Spinal cord (tissue), 10 donors: Measurements from ENCODE around the gene PRSS21. TPM values are rescaled to one million over a fixed set of nuclear protein-coding genes. Genes with fewer than 3 reads are reported as not detected.

Experiments
- DNase-seq, 6 donors: peaks; one replicate each; pipeline versions ENCODE4 v3.0.0 to v3.0.0-alpha.2; 2013 to 2015; ENCODE audit warnings: low spot score in 6 of 6, low read depth in 4 of 6
- H3K27ac ChIP-seq: one replicate; pipeline ENCODE4 v1.5.1; 2013; ENCODE audit warnings: low read depth, low read length, control low read depth
- H3K27me3 ChIP-seq: one replicate; pipeline ENCODE4 v1.6.1; 2013; ENCODE audit warnings: low read length; ENCODE audit not compliant: control insufficient read depth, insufficient read depth
- H3K36me3 ChIP-seq: one replicate; pipeline ENCODE4 v1.6.1; 2013; ENCODE audit warnings: low read length; ENCODE audit not compliant: control insufficient read depth, insufficient read depth
- H3K4me1 ChIP-seq: one replicate; pipeline ENCODE4 v1.6.1; 2013; ENCODE audit warnings: low read length; ENCODE audit not compliant: control insufficient read depth, insufficient read depth
- H3K4me3 ChIP-seq: one replicate; pipeline ENCODE4 v1.5.1; 2013; ENCODE audit warnings: low read depth, low read length, control low read depth
- H3K9me3 ChIP-seq: one replicate; pipeline ENCODE4 v1.6.1; 2013; ENCODE audit warnings: low read length; ENCODE audit not compliant: control insufficient read depth, insufficient read depth
- WGBS: methylation state at CpG from one replicate; pipeline ENCODE4 v1.1.5; 2013; ENCODE audit warnings: missing lambda C conversion rate; ENCODE audit not compliant: insufficient coverage; 5-methylcytosine and 5-hydroxymethylcytosine counted together
- polyA plus RNA-seq, 2 donors: library from polyadenylated mRNA; unstranded; fragments of 120-200 nt; gene quantifications; one replicate each; pipeline ENCODE4 v1.2.1, GENCODE V29; 2013; ENCODE audit not compliant: insufficient read length in 2 of 2
- total RNA-seq, 2 donors: library from RNA; depleted of rRNA in 1 of 2; stranded (reverse); fragments of 120-200 nt in 1 of 2; fragments of >200 nt in 1 of 2; gene quantifications; one replicate each; pipeline versions ENCODE4 v1.2.3 to v1.2.4, GENCODE V29; 2013 to 2014
- donor health status: healthy.

The PRSS21 gene
- total and polyA plus RNA-seq, 4 donors: 0.28 TPM; not detected in 3

- peaks cover 52% of the 10 kb centered on the region for H3K4me1 ChIP-seq
- H3K27ac ChIP-seq: peak overlapping the region; percentile 48
- 61% methylated on average over 6 of the region's 7 CpGs for WGBS
These were observed 42.7 kb upstream of the PRSS21 start for GRCh38 chr16:2774161-2774891.

GRCh38 chr16:2775131-2775716 is 41.8 kb upstream of the PRSS21 start:
- Histone ChIP-seq H3K36me3 (peaks cover 52% of the 10 kb centered on the region), H3K27me3 (no peaks in the 10 kb centered on the region), H3K4me1 (peaks cover 54% of the 10 kb centered on the region), H3K9me3 (no peaks in the 10 kb centered on the region), H3K27ac (peak overlapping the region; percentile 48), H3K4me3 (peak overlapping the region; percentile 5)
- WGBS: 87% methylated on average over 7 of the region's 7 CpGs
- DNase-seq: no peak

More at GRCh38 chr16:2774161-2774891, 42.7 kb upstream of the PRSS21 start:
- peak in 1 of 6 donors; percentile 47 for DNase-seq
- Histone ChIP-seq H3K27me3 (no peaks in the 10 kb centered on the region), H3K36me3 (peaks cover 61% of the 10 kb centered on the region), H3K4me3 (no peak overlapping the region), H3K9me3 (no peaks in the 10 kb centered on the region)

- 66% methylated on average over 6 of the region's 11 CpGs for WGBS
- H3K36me3 ChIP-seq: peaks cover 45% of the 10 kb centered on the region
- H3K27ac ChIP-seq: peak overlapping the region; percentile 52
- no peaks in the 10 kb centered on the region for H3K9me3 ChIP-seq
- H3K27me3 ChIP-seq: no peaks in the 10 kb centered on the region
- peak overlapping the region; percentile 79 for H3K4me3 ChIP-seq
- H3K4me1 ChIP-seq: peaks cover 50% of the 10 kb centered on the region
- DNase-seq: no peak
These were observed 41.1 kb upstream of the PRSS21 start for GRCh38 chr16:2775765-2776499.

GRCh38 chr16:2776500-2777139 is 40.4 kb upstream of the PRSS21 start:
- Histone ChIP-seq H3K36me3 (peaks cover 38% of the 10 kb centered on the region), H3K27me3 (no peaks in the 10 kb centered on the region), H3K9me3 (no peaks in the 10 kb centered on the region), H3K4me1 (peaks cover 46% of the 10 kb centered on the region), H3K27ac (peak overlapping the region; percentile 52), H3K4me3 (peak overlapping the region; percentile 79)
- WGBS: under 1% methylated on average over 68 of the region's 72 CpGs
- DNase-seq: no peak

- WGBS: under 1% methylated on average over 70 of the region's 70 CpGs
- Histone ChIP-seq H3K9me3 (no peaks in the 10 kb centered on the region), H3K27me3 (no peaks in the 10 kb centered on the region), H3K4me3 (peak within 1 kb of the TSS; percentile 89), H3K36me3 (peaks cover 31% of the 10 kb centered on the region), H3K4me1 (peaks cover 45% of the 10 kb centered on the region), H3K27ac (peak within 1 kb of the TSS; percentile 98)
- peak; percentile 78 to 97 (median 86) for DNase-seq
These were observed 39.7 kb upstream of the PRSS21 start, which contains the start of gene ELOB for GRCh38 chr16:2777231-2777902. Gene ELOB, minus strand, starts transcription at chr16:2777280. Its CDS starts 41 bp downstream, at chr16:2777239.

GRCh38 chr16:2777903-2778629 is 39.0 kb upstream of the PRSS21 start:
- peaks cover 24% of the 10 kb centered on the region for H3K36me3 ChIP-seq
- peak overlapping the region; percentile 89 for H3K4me3 ChIP-seq
- no peaks in the 10 kb centered on the region for H3K9me3 ChIP-seq
- 20% methylated on average over 24 of the region's 27 CpGs for whole genome bisulfite sequencing
- H3K4me1 ChIP-seq: peaks cover 45% of the 10 kb centered on the region
- peak overlapping the region; percentile 98 for H3K27ac ChIP-seq
- DNase-seq: peak in 1 of 6 donors; percentile 39
- peaks cover 3% of the 10 kb centered on the region for H3K27me3 ChIP-seq

- DNase-seq: no peak
- H3K4me3 ChIP-seq: peak overlapping the region; percentile 89
- H3K27ac ChIP-seq: peak overlapping the region; percentile 98
These were observed 38.4 kb upstream of the PRSS21 start for GRCh38 chr16:2778630-2778958.

GRCh38 chr16:2779151-2779920 is 37.7 kb upstream of the PRSS21 start:
- 91% methylated on average over 15 of the region's 23 CpGs for WGBS
- no peak overlapping the region for H3K27ac ChIP-seq
- no peak overlapping the region for H3K4me3 ChIP-seq
- DNase-seq: no peak
- H3K36me3 ChIP-seq: peaks cover 12% of the 10 kb centered on the region
- peaks cover 7% of the 10 kb centered on the region for H3K27me3 ChIP-seq
- no peaks in the 10 kb centered on the region for H3K9me3 ChIP-seq
- peaks cover 38% of the 10 kb centered on the region for H3K4me1 ChIP-seq

More at GRCh38 chr16:2778630-2778958, 38.4 kb upstream of the PRSS21 start:
- Histone ChIP-seq H3K4me1 (peaks cover 45% of the 10 kb centered on the region), H3K9me3 (no peaks in the 10 kb centered on the region), H3K36me3 (peaks cover 19% of the 10 kb centered on the region), H3K27me3 (peaks cover 3% of the 10 kb centered on the region)
- 96% methylated on average over 10 of the region's 12 CpGs for WGBS
